HepG2 (cell line): ENCODE data around the gene FAF2. TPM values are rescaled to one million over a fixed set of nuclear protein-coding genes. Genes with fewer than 3 reads are reported as not detected.

ENCODE experiments used
- AHR ChIP-seq: IDR thresholded peaks from 2 replicates; pipeline ENCODE4 v1.6.1; 2018; ENCODE audit warnings: missing genetic modification reagents, missing compliant biosample characterization
- GATAD2A ChIP-seq: IDR thresholded peaks from 2 replicates; pipeline ENCODE4 v1.6.1; 2016
- IRF1 ChIP-seq: sonication (generic); formaldehyde crosslinking; IDR thresholded peaks from 2 replicates; pipeline ENCODE4 v1.4.0; 2020; ENCODE audit warnings: low read depth, mild to moderate bottlenecking, missing genetic modification reagents
- PAXIP1 ChIP-seq: sonication (generic); formaldehyde crosslinking; conservative IDR thresholded peaks from 2 replicates; pipeline ENCODE4 v1.4.0; 2020; ENCODE audit warnings: mild to moderate bottlenecking, missing genetic modification reagents, moderate library complexity
- SP1 ChIP-seq, 2 experiments: fragments of 450-650 bp in 1 of 2; sonication (generic) in 1 of 2; formaldehyde crosslinking in 1 of 2; IDR thresholded peaks; 2 replicates each; pipeline versions ENCODE4 v1.4.0 to v1.6.1; 2016 to 2020; ENCODE audit warnings: missing genetic modification reagents in 1 of 2
- ZNF138 ChIP-seq: sonication (generic); formaldehyde crosslinking; IDR thresholded peaks from 2 replicates; pipeline ENCODE4 v1.5.0; 2020; ENCODE audit warnings: mild to moderate bottlenecking, low read depth, missing genetic modification reagents
- ZNF24 ChIP-seq: fragments of 450-650 bp; IDR thresholded peaks from 2 replicates; pipeline ENCODE4 v1.6.1; 2017; ENCODE audit warnings: antibody characterized with exemption, mild to moderate bottlenecking
- ZNF788 ChIP-seq: sonication (generic); formaldehyde crosslinking; IDR thresholded peaks from 2 replicates; pipeline ENCODE4 v1.5.0; 2020; ENCODE audit warnings: mild to moderate bottlenecking, missing genetic modification reagents, borderline replicate concordance
- ZSCAN25 ChIP-seq: sonication (generic); formaldehyde crosslinking; IDR thresholded peaks from 2 replicates; pipeline ENCODE4 v1.8.0; 2022; ENCODE audit warnings: mild to moderate bottlenecking, missing genetic modification reagents
- polyA plus RNA-seq, 8 experiments: library from polyadenylated mRNA; depleted of rRNA in 3 of 8; stranded (reverse) in 7 of 8; unstranded in 1 of 8; fragments of >200 nt; fragmentation: Illumina TruSeq in 4 of 8; extraction: Trizol in 4 of 8; gene quantifications; 2 replicates each; pipeline versions ENCODE4 v1.2.1 to v1.2.3, GENCODE V29; 2011 to 2016; ENCODE audit warnings: low read depth in 4 of 8, missing spikeins in 1 of 8, mixed read lengths in 1 of 8; ENCODE audit not compliant: insufficient read depth in 1 of 8
- total RNA-seq, 5 experiments: library from RNA; depleted of rRNA; stranded (reverse); fragments of >200 nt; fragmentation: Illumina TruSeq; extraction: Trizol; gene quantifications; 2 replicates each; pipeline ENCODE4 v1.2.3, GENCODE V29; 2016; ENCODE audit warnings: low read depth in 1 of 5
- TF ChIP-seq, protein P1 (sequence below): sonication (generic); formaldehyde crosslinking; IDR thresholded peaks from 2 replicates; pipeline ENCODE4 v1.4.0; 2020; ENCODE audit warnings: mild to moderate bottlenecking, missing genetic modification reagents
- TF ChIP-seq, protein P2 (sequence below): sonication (generic); formaldehyde crosslinking; IDR thresholded peaks from 2 replicates; pipeline ENCODE4 v1.5.1; 2020; ENCODE audit warnings: mild to moderate bottlenecking, missing genetic modification reagents, borderline replicate concordance

Gene FAF2
- total and polyA plus RNA-seq, 2 of the 13 experiments (the other 11 are each of a cell fraction or from before 2014, with no cell fraction given) = 27.8 to 34.3 TPM

DNA sequence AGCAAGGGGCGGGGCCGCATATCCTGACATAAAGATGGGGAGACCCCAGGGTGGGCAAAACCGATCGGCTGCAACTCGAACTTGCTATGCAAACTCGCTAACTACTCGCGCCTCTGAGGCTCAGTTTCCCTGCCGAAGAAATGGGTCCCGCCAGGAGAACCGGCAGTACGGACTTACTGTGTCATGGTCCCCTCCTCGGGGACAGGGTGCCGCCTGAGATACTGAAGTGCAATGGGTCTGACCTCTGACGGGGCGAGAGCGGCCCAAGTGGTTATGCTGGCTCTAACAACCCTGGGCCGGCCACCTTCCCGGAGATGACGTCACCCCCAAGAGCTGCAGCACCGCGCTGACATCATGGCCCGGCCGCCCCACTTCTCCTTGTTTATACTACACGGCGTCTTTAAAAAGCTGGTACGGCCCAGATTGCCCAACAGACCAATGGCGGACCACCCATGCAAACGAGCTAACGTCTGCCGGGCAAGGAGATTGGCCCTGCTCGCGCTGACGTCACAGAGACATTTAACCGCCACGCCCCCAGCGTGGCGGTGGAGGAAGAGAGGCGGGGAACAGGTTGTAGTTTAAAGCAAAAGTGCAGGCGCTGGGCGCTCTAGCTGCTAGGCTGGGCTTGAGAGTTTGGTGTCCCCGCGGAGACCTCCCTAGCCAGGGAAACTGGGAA lies 89.5 kb downstream of the FAF2 start (continued):
- TF ChIP-seq SP1 (IDR thresholded peaks at IDR 0.05) = no peak
- TF ChIP-seq SP1 (CRISPR knock-in tag; IDR thresholded peaks at IDR 0.05) = peak; percentile 86
- no peak for TF ChIP-seq GATAD2A (CRISPR knock-in tag)
- 0 out of 2 replicates have a peak, but pooled peaks have one; percentile 8 for TF ChIP-seq AHR
- TF ChIP-seq PAXIP1 (CRISPR knock-in tag) = 0 out of 2 replicates have a peak, but pooled peaks have one; percentile 30
- no peak for TF ChIP-seq IRF1 (CRISPR knock-in tag)
- peak; percentile 25; the same call in 1 of the 2 replicates for TF ChIP-seq ZSCAN25 (CRISPR knock-in tag)
- TF ChIP-seq, protein P1, sequence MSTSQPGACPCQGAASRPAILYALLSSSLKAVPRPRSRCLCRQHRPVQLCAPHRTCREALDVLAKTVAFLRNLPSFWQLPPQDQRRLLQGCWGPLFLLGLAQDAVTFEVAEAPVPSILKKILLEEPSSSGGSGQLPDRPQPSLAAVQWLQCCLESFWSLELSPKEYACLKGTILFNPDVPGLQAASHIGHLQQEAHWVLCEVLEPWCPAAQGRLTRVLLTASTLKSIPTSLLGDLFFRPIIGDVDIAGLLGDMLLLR (CRISPR knock-in tag) = no peak
- 0 out of 2 replicates have a peak, but pooled peaks have one; percentile 29 for TF ChIP-seq ZNF788 (CRISPR knock-in tag)
- no peak for TF ChIP-seq ZNF138 (CRISPR knock-in tag)
- TF ChIP-seq, protein P2, sequence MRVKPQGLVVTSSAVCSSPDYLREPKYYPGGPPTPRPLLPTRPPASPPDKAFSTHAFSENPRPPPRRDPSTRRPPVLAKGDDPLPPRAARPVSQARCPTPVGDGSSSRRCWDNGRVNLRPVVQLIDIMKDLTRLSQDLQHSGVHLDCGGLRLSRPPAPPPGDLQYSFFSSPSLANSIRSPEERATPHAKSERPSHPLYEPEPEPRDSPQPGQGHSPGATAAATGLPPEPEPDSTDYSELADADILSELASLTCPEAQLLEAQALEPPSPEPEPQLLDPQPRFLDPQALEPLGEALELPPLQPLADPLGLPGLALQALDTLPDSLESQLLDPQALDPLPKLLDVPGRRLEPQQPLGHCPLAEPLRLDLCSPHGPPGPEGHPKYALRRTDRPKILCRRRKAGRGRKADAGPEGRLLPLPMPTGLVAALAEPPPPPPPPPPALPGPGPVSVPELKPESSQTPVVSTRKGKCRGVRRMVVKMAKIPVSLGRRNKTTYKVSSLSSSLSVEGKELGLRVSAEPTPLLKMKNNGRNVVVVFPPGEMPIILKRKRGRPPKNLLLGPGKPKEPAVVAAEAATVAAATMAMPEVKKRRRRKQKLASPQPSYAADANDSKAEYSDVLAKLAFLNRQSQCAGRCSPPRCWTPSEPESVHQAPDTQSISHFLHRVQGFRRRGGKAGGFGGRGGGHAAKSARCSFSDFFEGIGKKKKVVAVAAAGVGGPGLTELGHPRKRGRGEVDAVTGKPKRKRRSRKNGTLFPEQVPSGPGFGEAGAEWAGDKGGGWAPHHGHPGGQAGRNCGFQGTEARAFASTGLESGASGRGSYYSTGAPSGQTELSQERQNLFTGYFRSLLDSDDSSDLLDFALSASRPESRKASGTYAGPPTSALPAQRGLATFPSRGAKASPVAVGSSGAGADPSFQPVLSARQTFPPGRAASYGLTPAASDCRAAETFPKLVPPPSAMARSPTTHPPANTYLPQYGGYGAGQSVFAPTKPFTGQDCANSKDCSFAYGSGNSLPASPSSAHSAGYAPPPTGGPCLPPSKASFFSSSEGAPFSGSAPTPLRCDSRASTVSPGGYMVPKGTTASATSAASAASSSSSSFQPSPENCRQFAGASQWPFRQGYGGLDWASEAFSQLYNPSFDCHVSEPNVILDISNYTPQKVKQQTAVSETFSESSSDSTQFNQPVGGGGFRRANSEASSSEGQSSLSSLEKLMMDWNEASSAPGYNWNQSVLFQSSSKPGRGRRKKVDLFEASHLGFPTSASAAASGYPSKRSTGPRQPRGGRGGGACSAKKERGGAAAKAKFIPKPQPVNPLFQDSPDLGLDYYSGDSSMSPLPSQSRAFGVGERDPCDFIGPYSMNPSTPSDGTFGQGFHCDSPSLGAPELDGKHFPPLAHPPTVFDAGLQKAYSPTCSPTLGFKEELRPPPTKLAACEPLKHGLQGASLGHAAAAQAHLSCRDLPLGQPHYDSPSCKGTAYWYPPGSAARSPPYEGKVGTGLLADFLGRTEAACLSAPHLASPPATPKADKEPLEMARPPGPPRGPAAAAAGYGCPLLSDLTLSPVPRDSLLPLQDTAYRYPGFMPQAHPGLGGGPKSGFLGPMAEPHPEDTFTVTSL (CRISPR knock-in tag) = no peak
- no peak for TF ChIP-seq ZNF24
